Measurements from ENCODE around the gene CLCA1. TPM values are rescaled to one million over a fixed set of nuclear protein-coding genes. Genes with fewer than 3 reads are reported as not detected.

Gene CLCA1
- total RNA-seq, 1 donor from 2014 or later = not detected

GRCh38 chr1:86541859-86542258 lies 73.1 kb downstream of the CLCA1 start:
- no peaks in the 10 kb centered on the region for H3K9me3 ChIP-seq
- DNase-seq (no peak), ATAC-seq (no peak)
- no peaks in the 10 kb centered on the region for H3K27me3 ChIP-seq
- H3K36me3 ChIP-seq = no peaks in the 10 kb centered on the region
- no peaks in the 10 kb centered on the region for H3K4me1 ChIP-seq
- H3K4me3 ChIP-seq = no peak overlapping the region
- H3K27ac ChIP-seq = no peak overlapping the region
- intact Hi-C loops (cut with DNase I) = no loop called here
- TF ChIP-seq CTCF (IDR thresholded peaks at IDR 0.05) = no peak

- Histone ChIP-seq H3K9me3 (no peaks in the 10 kb centered on the region), H3K4me1 (no peaks in the 10 kb centered on the region), H3K36me3 (no peaks in the 10 kb centered on the region), H3K27ac (no peak overlapping the region), H3K27me3 (no peaks in the 10 kb centered on the region), H3K4me3 (no peak overlapping the region)
- intact Hi-C loops (cut with DNase I) = no loop called here
- ATAC-seq = no peak
- TF ChIP-seq CTCF (IDR thresholded peaks at IDR 0.05) = no peak
- no peak for DNase-seq
These were observed 73.9 kb downstream of the CLCA1 start for GRCh38 chr1:86542631-86543030.

- TF ChIP-seq CTCF (IDR thresholded peaks at IDR 0.05) = no peak
- no peaks in the 10 kb centered on the region for H3K4me1 ChIP-seq
- DNase-seq = no peak
- no peak within 1 kb of the TSS for H3K4me3 ChIP-seq
- ATAC-seq = no peak
- H3K27me3 ChIP-seq = no peaks in the 10 kb centered on the region
- no peaks in the 10 kb centered on the region for H3K36me3 ChIP-seq
- no peaks in the 10 kb centered on the region for H3K9me3 ChIP-seq
- intact Hi-C loops (cut with DNase I) = no loop called here
- no peak within 1 kb of the TSS for H3K27ac ChIP-seq
These were observed 78.1 kb downstream of the CLCA1 start, which contains the start of gene CLCA4 for GRCh38 chr1:86546787-86547221. CLCA4 (plus strand) TSS chr1:86547078; CDS start chr1:86547120, 42 bp downstream.

GRCh38 chr1:86548839-86549238 lies 80.1 kb downstream of the CLCA1 start:
- Histone ChIP-seq H3K9me3 (no peaks in the 10 kb centered on the region), H3K4me1 (no peaks in the 10 kb centered on the region), H3K36me3 (no peaks in the 10 kb centered on the region), H3K27me3 (no peaks in the 10 kb centered on the region), H3K4me3 (no peak overlapping the region), H3K27ac (no peak overlapping the region)
- no peak for TF ChIP-seq CTCF (IDR thresholded peaks at IDR 0.05)
- DNase-seq (no peak), ATAC-seq (no peak)
- intact Hi-C loops (cut with DNase I) = no loop called here

Other genes starting within 250 kb of the CLCA1 start
- 47.0 TPM for gene ODF2L, start 72.6 kb upstream of the CLCA1 start, total RNA-seq
- gene CLCA2, start 44.8 kb upstream of the CLCA1 start, total RNA-seq = not detected
- not detected for gene CLCA4, start 78.2 kb downstream of the CLCA1 start, total RNA-seq
- 105 TPM for gene SH3GLB1, start 235.6 kb downstream of the CLCA1 start, total RNA-seq

All from upper lobe of right lung (tissue), 1 donor.